ENCODE results near the gene TYMP. TPM values are rescaled to one million over a fixed set of nuclear protein-coding genes. Genes with fewer than 3 reads are reported as not detected.

TYMP gene
- total and polyA plus RNA-seq, 2 of the 8 experiments (the other 6 are each of a cell fraction or from before 2014, with no cell fraction given), result 0.43 to 0.48 TPM

GRCh38 chr22:50507421-50507990, 22.3 kb downstream of the TYMP start, which contains the start of gene LMF2:
Gene LMF2, minus strand, starts transcription at chr22:50507702. Its CDS starts 27 bp downstream, at chr22:50507675.
- Histone ChIP-seq H3K9ac (replicated peaks in 1 of 4; ENCODE audit: extremely low read depth in 1 of 4, low read depth in 3 of 4, low read length in 3 of 4) (peak within 1 kb of the TSS; percentile 92 to 98 (median 94)), H3K23ac (ENCODE audit: insufficient read length) (no peak within 1 kb of the TSS), H3K9me3 (ENCODE audit: insufficient read depth in 2 of 2, low read depth in 1 of 2, low read length in 1 of 2) (no peaks in the 10 kb centered on the region), H3K4me3 (ENCODE audit: extremely low read depth in 1 of 4, insufficient read depth in 2 of 4, low read depth in 3 of 4, low read length in 4 of 4) (peak within 1 kb of the TSS; percentile 83 to 100 (median 90)), H2BK15ac (ENCODE audit: low read length) (no peak within 1 kb of the TSS; the same call in 1 of the 2 replicates), H2AFZ (ENCODE audit: low read length) (peak within 1 kb of the TSS; percentile 98; the same call in 1 of the 2 replicates), H4K8ac (ENCODE audit: extremely low read depth, insufficient read depth, low read length) (peak within 1 kb of the TSS; percentile 100), H4K5ac (ENCODE audit: insufficient read length, low read depth, low read length) (peak within 1 kb of the TSS; percentile 99), H3K27me3 (replicated peaks in 1 of 4; ENCODE audit: control insufficient read depth in 3 of 4, extremely low read depth in 1 of 4, insufficient read depth in 3 of 4, low read length in 3 of 4) (no peaks in the 10 kb centered on the region), H3K56ac (replicated peaks; ENCODE audit: insufficient read length, low read depth, low read length) (peak within 1 kb of the TSS; percentile 77), H3K4me1 (replicated peaks in 1 of 4; ENCODE audit: control insufficient read depth in 3 of 4, insufficient read depth in 4 of 4, low read length in 3 of 4) (peaks cover 2 to 8% (median 5%) of the 10 kb centered on the region in 4 experiments), H3K36me3 (ENCODE audit: control insufficient read depth in 2 of 4, insufficient read depth in 4 of 4, low read length in 3 of 4) (peaks cover 0 to 15% (median 0%) of the 10 kb centered on the region in 4 experiments; a peak in 3 of 8 replicates), H3K23me2 (ENCODE audit: low read depth, low read length) (peaks cover 11% of the 10 kb centered on the region; the same call in 1 of the 2 replicates), H2AK5ac (ENCODE audit: low read depth, low read length) (no peak within 1 kb of the TSS), H3K27ac (ENCODE audit: low read depth, low read length) (peak within 1 kb of the TSS; percentile 99), H4K20me1 (replicated peaks in 1 of 2; ENCODE audit: control insufficient read depth in 1 of 2, insufficient read depth in 2 of 2, low read length in 2 of 2) (peaks cover 0 to 21% of the 10 kb centered on the region in 2 experiments), H3K18ac (ENCODE audit: extremely low read depth, low read length) (peak within 1 kb of the TSS; percentile 95), H4K91ac (replicated peaks; ENCODE audit: insufficient read length, low read length) (peak within 1 kb of the TSS; percentile 96), H3K79me1 (ENCODE audit: low read depth, low read length) (peaks cover 13% of the 10 kb centered on the region; the same call in 1 of the 2 replicates), H2BK120ac (replicated peaks; ENCODE audit: low read depth, low read length) (no peak within 1 kb of the TSS), H2BK5ac (ENCODE audit: low read depth, low read length) (peak within 1 kb of the TSS; percentile 98), H3K79me2 (ENCODE audit: control insufficient read depth in 1 of 2, insufficient read depth in 2 of 2, low read length in 2 of 2) (peaks cover 0 to 24% of the 10 kb centered on the region in 2 experiments; a peak in 2 of 4 replicates), H2BK20ac (ENCODE audit: low read length) (no peak within 1 kb of the TSS), H3K4ac (replicated peaks; ENCODE audit: insufficient read length, low read depth, low read length) (no peak within 1 kb of the TSS), H2BK12ac (ENCODE audit: low read depth, low read length) (no peak within 1 kb of the TSS), H3K14ac (ENCODE audit: insufficient read length) (no peak within 1 kb of the TSS), H3K4me2 (ENCODE audit: insufficient read depth in 1 of 2, low read depth in 2 of 2, low read length in 2 of 2) (peak within 1 kb of the TSS; percentile 73 to 96)
- WGBS, 2 experiments (ENCODE audit: extremely low coverage in 1 of 2, insufficient coverage in 1 of 2, insufficient read length in 1 of 2, insufficient replicate concordance in 2 of 2, low coverage in 1 of 2, low lambda C conversion rate in 2 of 2, missing lambda C conversion rate in 1 of 2), result 3% methylated on average over 8 of the region's 62 CpGs; no CpG with 5 or more reads in 1 of the 2 experiments
- DNase-seq (ENCODE audit: low read depth in 1 of 2, low spot score in 2 of 2) (peak in 1 of 2 experiments; percentile 92), FAIRE-seq (no peak)
- ChIA-PET POLR2A (ENCODE audit: partially characterized antibody) (interaction anchor here (0.7 to 3.5 kb wide), 10 partner anchors 11 to 63 kb away, joined by 3 to 32 read pairs (median 4); partner anchors contain the start of gene SCO2), CTCF (ENCODE audit: partially characterized antibody) (interaction anchor here (0.8 to 2.7 kb wide), 3 partner anchors 10 to 18 kb away, joined by 3 to 22 read pairs (median 4); partner anchors contain the start of gene SCO2)
- peak; percentile 60 for TF ChIP-seq SAP30 (IDR thresholded peaks at IDR 0.05; ENCODE audit: insufficient read depth, insufficient replicate concordance, low read length)
- TF ChIP-seq PHF8 (conservative IDR thresholded peaks at IDR 0.05; ENCODE audit: low read depth, low read length), result peak; percentile 72; the same call in 1 of the 2 replicates
- TF ChIP-seq YY1 (IDR thresholded peaks at IDR 0.05; ENCODE audit: low read depth, low read length), result peak; percentile 51; the same call in 1 of the 2 replicates
- TF ChIP-seq KDM4A (IDR thresholded peaks at IDR 0.05; ENCODE audit: low read depth, low read length, severe bottlenecking), result no peak
